Mesothelial cell of epicardium (in vitro differentiated cells): ENCODE measurements around the gene CTNND2. TPM values are rescaled to one million over a fixed set of nuclear protein-coding genes. Genes with fewer than 3 reads are reported as not detected.

Experiments used
- DNase-seq, 2 experiments: peaks; one replicate each; pipeline ENCODE4 v3.0.0; 2021; ENCODE audit warnings: low spot score in 2 of 2; ENCODE audit not compliant: unreplicated experiment in 2 of 2
- H3K27ac Mint-ChIP-seq: 2 replicates; pipeline ENCODE4 v1.8.0; 2021; ENCODE audit warnings: mixed read lengths
- H3K27me3 Mint-ChIP-seq: 2 replicates; pipeline ENCODE4 v1.8.0; 2021; ENCODE audit warnings: low read depth, mixed read lengths
- H3K36me3 Mint-ChIP-seq: 2 replicates; pipeline ENCODE4 v1.8.0; 2021; ENCODE audit warnings: mixed read lengths
- H3K4me1 Mint-ChIP-seq: 2 replicates; pipeline ENCODE4 v1.8.0; 2021; ENCODE audit warnings: mixed read lengths
- H3K4me3 Mint-ChIP-seq: 2 replicates; pipeline ENCODE4 v1.8.0; 2021; ENCODE audit warnings: mild to moderate bottlenecking, moderate library complexity, mixed read lengths
- H3K9me3 Mint-ChIP-seq: 2 replicates; pipeline ENCODE4 v1.8.0; 2021; ENCODE audit warnings: mixed read lengths
- total RNA-seq: library from RNA; stranded (reverse); gene quantifications from 3 replicates; pipeline ENCODE4 v1.2.1, GENCODE V29; 2021
- TF ChIP-seq, protein P1 (sequence below): fragments of 200-600 bp; sonication (generic); IDR thresholded peaks from one replicate; pipeline ENCODE4 v1.5.0; 2021; ENCODE audit warnings: antibody characterized with exemption; ENCODE audit not compliant: unreplicated experiment

Gene CTNND2
- total RNA-seq, 1 donor from 2014 or later, result 7.9 TPM

DNA sequence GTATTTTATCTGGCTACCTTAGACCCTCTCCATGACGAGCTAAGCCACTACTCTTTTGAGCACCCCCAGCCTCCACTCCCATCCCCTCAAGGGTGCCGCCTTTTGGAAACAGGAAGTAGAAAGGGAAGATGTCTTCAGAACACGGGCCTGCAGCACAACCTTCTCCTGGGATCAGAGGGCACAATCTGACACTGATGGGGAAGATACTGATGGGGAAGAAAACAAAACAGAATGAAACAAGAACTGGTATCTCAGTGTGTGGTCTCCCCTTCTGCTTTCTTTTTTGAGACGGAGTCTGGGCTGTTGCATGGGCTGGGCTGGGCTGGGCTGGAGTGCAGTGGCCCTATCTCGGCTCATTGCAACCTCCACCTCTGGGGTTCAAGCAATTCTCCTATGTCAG is 603.5 kb downstream of the CTNND2 start:
- TF ChIP-seq, protein P1, sequence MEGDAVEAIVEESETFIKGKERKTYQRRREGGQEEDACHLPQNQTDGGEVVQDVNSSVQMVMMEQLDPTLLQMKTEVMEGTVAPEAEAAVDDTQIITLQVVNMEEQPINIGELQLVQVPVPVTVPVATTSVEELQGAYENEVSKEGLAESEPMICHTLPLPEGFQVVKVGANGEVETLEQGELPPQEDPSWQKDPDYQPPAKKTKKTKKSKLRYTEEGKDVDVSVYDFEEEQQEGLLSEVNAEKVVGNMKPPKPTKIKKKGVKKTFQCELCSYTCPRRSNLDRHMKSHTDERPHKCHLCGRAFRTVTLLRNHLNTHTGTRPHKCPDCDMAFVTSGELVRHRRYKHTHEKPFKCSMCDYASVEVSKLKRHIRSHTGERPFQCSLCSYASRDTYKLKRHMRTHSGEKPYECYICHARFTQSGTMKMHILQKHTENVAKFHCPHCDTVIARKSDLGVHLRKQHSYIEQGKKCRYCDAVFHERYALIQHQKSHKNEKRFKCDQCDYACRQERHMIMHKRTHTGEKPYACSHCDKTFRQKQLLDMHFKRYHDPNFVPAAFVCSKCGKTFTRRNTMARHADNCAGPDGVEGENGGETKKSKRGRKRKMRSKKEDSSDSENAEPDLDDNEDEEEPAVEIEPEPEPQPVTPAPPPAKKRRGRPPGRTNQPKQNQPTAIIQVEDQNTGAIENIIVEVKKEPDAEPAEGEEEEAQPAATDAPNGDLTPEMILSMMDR, result no peak
- no peak overlapping the region for H3K27ac Mint-ChIP-seq
- DNase-seq, result no peak
- H3K4me3 Mint-ChIP-seq, result no peak overlapping the region
- H3K36me3 Mint-ChIP-seq, result no peaks in the 10 kb centered on the region
- no peaks in the 10 kb centered on the region for H3K9me3 Mint-ChIP-seq
- no peaks in the 10 kb centered on the region for H3K27me3 Mint-ChIP-seq
- H3K4me1 Mint-ChIP-seq, result no peaks in the 10 kb centered on the region

DNA sequence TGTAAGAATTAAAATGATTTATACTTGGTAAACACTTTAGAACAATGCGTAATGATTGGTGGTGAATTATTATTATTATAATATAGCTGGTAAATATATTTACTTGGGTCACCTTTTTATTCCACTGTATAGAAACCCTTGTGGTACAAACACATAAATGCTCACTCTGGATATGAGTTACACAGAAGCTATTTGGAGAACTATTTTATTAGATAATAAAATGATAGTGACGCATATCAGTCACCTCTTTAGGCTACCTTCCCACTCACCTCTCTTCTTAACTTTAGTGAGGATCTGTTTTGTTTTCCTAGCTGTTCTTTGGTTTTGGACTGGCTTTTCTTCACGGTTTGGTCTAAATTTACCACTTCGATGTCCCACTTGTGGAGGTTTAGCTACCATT is 605.4 kb downstream of the CTNND2 start:
- Mint-ChIP-seq H3K27me3 (no peaks in the 10 kb centered on the region), H3K4me3 (no peak overlapping the region), H3K9me3 (no peaks in the 10 kb centered on the region), H3K36me3 (no peaks in the 10 kb centered on the region), H3K4me1 (no peaks in the 10 kb centered on the region), H3K27ac (no peak overlapping the region)
- TF ChIP-seq, protein P1, result no peak
- DNase-seq, result no peak

- DNase-seq, result no peak
- no peaks in the 10 kb centered on the region for H3K9me3 Mint-ChIP-seq
- no peak overlapping the region for H3K4me3 Mint-ChIP-seq
- no peaks in the 10 kb centered on the region for H3K36me3 Mint-ChIP-seq
- H3K27me3 Mint-ChIP-seq, result no peaks in the 10 kb centered on the region
- TF ChIP-seq, protein P1, result no peak
- H3K4me1 Mint-ChIP-seq, result no peaks in the 10 kb centered on the region
- H3K27ac Mint-ChIP-seq, result no peak overlapping the region
Observed at GRCh38 chr5:11293523-11293922, 610.7 kb downstream of the CTNND2 start.

- Mint-ChIP-seq H3K4me1 (no peaks in the 10 kb centered on the region), H3K36me3 (no peaks in the 10 kb centered on the region), H3K9me3 (no peaks in the 10 kb centered on the region), H3K27me3 (no peaks in the 10 kb centered on the region), H3K4me3 (no peak overlapping the region), H3K27ac (no peak overlapping the region)
- TF ChIP-seq, protein P1, result no peak
- no peak for DNase-seq
Observed at GRCh38 chr5:11292648-11293356, 611.4 kb downstream of the CTNND2 start.

- no peak overlapping the region for H3K27ac Mint-ChIP-seq
- no peaks in the 10 kb centered on the region for H3K4me1 Mint-ChIP-seq
- no peaks in the 10 kb centered on the region for H3K27me3 Mint-ChIP-seq
- no peak overlapping the region for H3K4me3 Mint-ChIP-seq
- peaks cover 15% of the 10 kb centered on the region for H3K9me3 Mint-ChIP-seq
- no peak for DNase-seq
- no peaks in the 10 kb centered on the region for H3K36me3 Mint-ChIP-seq
- TF ChIP-seq, protein P1, result no peak
Observed at GRCh38 chr5:11289733-11290132, 614.5 kb downstream of the CTNND2 start.

DNA sequence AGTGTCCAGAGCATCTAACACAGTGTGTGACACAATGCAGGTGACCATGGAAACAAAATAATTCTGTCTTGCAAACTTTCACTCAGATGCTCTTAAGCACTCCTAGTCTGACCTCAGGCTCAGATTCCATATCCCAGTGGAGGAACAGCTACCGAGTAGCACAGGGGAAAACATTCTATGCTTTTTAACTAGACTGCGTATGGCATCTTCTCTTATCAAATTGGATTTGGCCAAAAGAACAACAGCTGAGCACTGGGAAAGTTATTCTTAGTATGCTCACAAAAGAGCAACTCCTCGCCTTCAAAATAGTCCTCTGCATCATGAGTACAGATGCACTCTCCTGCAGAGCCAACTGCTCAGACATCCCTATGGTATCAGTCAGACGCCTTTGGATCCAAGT is 615.0 kb downstream of the CTNND2 start:
- Mint-ChIP-seq H3K4me3 (no peak overlapping the region), H3K27ac (no peak overlapping the region), H3K27me3 (no peaks in the 10 kb centered on the region), H3K9me3 (peaks cover 20% of the 10 kb centered on the region), H3K4me1 (no peaks in the 10 kb centered on the region), H3K36me3 (peaks cover 3% of the 10 kb centered on the region)
- DNase-seq, result no peak
- TF ChIP-seq, protein P1, result no peak
